Measurements from ENCODE around the gene CD80.
A peak's percentile ranks its signal among the peaks of the same experiment; 100 is the strongest.

CD80 gene

GRCh38 chr3:119559441-119559963 lies at the start of gene CD80:
CD80 (minus strand) TSS chr3:119559614; CDS start chr3:119557728, 1,886 bp downstream.
- Histone ChIP-seq H3K27me3 (replicated peaks; ENCODE audit: control insufficient read depth, insufficient read depth, low read length) (no peaks in the 10 kb centered on the region), H3K4me3 (replicated peaks; ENCODE audit: low read depth, low read length) (peak within 1 kb of the TSS; percentile 90), H3K36me3 (ENCODE audit: control insufficient read depth, insufficient read depth, low read length) (peaks cover 6% of the 10 kb centered on the region)
- TF ChIP-seq CTCF (IDR thresholded peaks at IDR 0.05; ENCODE audit: insufficient read depth, low read length, poor library complexity, severe bottlenecking), result peak; percentile 75
- peak; percentile 78 for DNase-seq (ENCODE audit: extremely low read depth, insufficient read length)

- no peak for TF ChIP-seq CTCF (IDR thresholded peaks at IDR 0.05; ENCODE audit: insufficient read depth, low read length, poor library complexity, severe bottlenecking)
- Histone ChIP-seq H3K27me3 (replicated peaks; ENCODE audit: control insufficient read depth, insufficient read depth, low read length) (no peaks in the 10 kb centered on the region), H3K4me3 (replicated peaks; ENCODE audit: low read depth, low read length) (no peak overlapping the region), H3K36me3 (ENCODE audit: control insufficient read depth, insufficient read depth, low read length) (no peaks in the 10 kb centered on the region)
- no peak for DNase-seq (ENCODE audit: extremely low read depth, insufficient read length)
Observed at GRCh38 chr3:119608405-119609000, 49.1 kb upstream of the CD80 start.

GRCh38 chr3:119604878-119605277 lies 45.5 kb upstream of the CD80 start:
- no peaks in the 10 kb centered on the region for H3K36me3 ChIP-seq (ENCODE audit: control insufficient read depth, insufficient read depth, low read length)
- no peak for DNase-seq (ENCODE audit: extremely low read depth, insufficient read length)
- no peak overlapping the region for H3K4me3 ChIP-seq (replicated peaks; ENCODE audit: low read depth, low read length)
- no peak for TF ChIP-seq CTCF (IDR thresholded peaks at IDR 0.05; ENCODE audit: insufficient read depth, low read length, poor library complexity, severe bottlenecking)
- no peaks in the 10 kb centered on the region for H3K27me3 ChIP-seq (replicated peaks; ENCODE audit: control insufficient read depth, insufficient read depth, low read length)

- TF ChIP-seq CTCF (IDR thresholded peaks at IDR 0.05; ENCODE audit: insufficient read depth, low read length, poor library complexity, severe bottlenecking), result no peak
- no peaks in the 10 kb centered on the region for H3K36me3 ChIP-seq (ENCODE audit: control insufficient read depth, insufficient read depth, low read length)
- DNase-seq (ENCODE audit: extremely low read depth, insufficient read length), result no peak
- no peak overlapping the region for H3K4me3 ChIP-seq (replicated peaks; ENCODE audit: low read depth, low read length)
- no peaks in the 10 kb centered on the region for H3K27me3 ChIP-seq (replicated peaks; ENCODE audit: control insufficient read depth, insufficient read depth, low read length)
Observed at GRCh38 chr3:119602676-119603075, 43.3 kb upstream of the CD80 start.

- DNase-seq (ENCODE audit: extremely low read depth, insufficient read length), result no peak
- Histone ChIP-seq H3K4me3 (replicated peaks; ENCODE audit: low read depth, low read length) (no peak overlapping the region), H3K36me3 (ENCODE audit: control insufficient read depth, insufficient read depth, low read length) (no peaks in the 10 kb centered on the region), H3K27me3 (replicated peaks; ENCODE audit: control insufficient read depth, insufficient read depth, low read length) (no peaks in the 10 kb centered on the region)
- TF ChIP-seq CTCF (IDR thresholded peaks at IDR 0.05; ENCODE audit: insufficient read depth, low read length, poor library complexity, severe bottlenecking), result no peak
Observed at GRCh38 chr3:119601154-119601553, 41.7 kb upstream of the CD80 start.
